ENCODE data around the gene SETD1A.

- TF ChIP-seq CTCF (conservative IDR thresholded peaks at IDR 0.05 in 1 of 2, IDR thresholded peaks at IDR 0.05 in 1 of 2; ENCODE audit: low read depth in 1 of 2, low read length in 2 of 2) (no peak), EZH2 (IDR thresholded peaks at IDR 0.05; ENCODE audit: low read length, missing control alignments) (no peak)
Measured at GRCh38 chr16:30921459-30921747, 36.2 kb upstream of the SETD1A start.
